Activated CD8-positive, alpha-beta memory T cell treated with anti-CD3 and anti-CD28 coated beads, Interleukin-2, amount 50 U/mL, for 24 hours (primary cell): ENCODE data around the gene ANTXR2.
"Not testable (repeated sequence)": the region's sequence is repeated elsewhere in the genome, so short reads cannot be mapped to it uniquely, and the experiment has no call there.

Experiments
- DNase-seq: peaks from one replicate; pipeline ENCODE4 v3.0.0-alpha.2; 2020; ENCODE audit errors: extremely low read depth

ANTXR2 gene

GRCh38 chr4:79918292-79918691 is 154.7 kb downstream of the ANTXR2 start:
- no peak for DNase-seq

DNA sequence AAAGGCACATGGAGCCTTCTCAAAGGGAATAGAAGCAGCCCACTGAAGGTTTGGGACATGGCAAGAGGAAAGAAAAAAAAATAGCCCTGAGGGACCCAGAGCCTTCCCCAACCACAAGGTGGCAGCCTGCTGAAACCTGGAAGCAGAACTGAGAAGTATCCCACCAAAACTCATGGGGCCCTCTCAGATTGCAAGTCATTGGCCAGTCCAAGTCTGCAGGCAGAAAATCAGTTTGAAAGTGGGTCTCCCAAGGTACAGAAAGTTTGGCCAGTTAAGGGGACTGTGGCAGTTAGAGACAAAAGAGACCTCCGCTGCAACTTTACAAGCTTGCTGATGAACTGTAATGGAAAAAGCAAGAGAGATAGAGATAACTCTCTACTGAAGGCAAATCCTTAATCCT is 155.8 kb downstream of the ANTXR2 start:
- no peak for DNase-seq

DNA sequence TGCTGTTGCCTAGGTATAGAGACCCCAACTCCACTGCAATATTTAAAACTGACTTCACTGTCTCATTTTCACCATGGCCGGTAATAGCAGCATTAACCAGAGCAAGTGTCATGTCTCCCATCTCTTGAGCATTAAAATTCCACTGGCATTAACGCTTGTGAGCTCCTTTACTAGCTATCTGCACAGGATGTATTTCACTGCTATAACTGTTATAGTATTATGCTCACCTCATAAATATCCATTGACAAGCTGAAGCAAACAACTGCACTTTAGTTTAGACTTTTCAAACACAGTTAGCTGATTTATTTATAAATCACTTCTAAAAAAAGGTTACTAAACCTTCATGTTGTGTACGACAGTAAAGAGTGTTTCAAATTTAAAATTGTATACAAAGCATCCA is 157.8 kb downstream of the ANTXR2 start:
- no peak for DNase-seq

GRCh38 chr4:79913581-79913980 is 159.4 kb downstream of the ANTXR2 start:
- no peak for DNase-seq

DNA sequence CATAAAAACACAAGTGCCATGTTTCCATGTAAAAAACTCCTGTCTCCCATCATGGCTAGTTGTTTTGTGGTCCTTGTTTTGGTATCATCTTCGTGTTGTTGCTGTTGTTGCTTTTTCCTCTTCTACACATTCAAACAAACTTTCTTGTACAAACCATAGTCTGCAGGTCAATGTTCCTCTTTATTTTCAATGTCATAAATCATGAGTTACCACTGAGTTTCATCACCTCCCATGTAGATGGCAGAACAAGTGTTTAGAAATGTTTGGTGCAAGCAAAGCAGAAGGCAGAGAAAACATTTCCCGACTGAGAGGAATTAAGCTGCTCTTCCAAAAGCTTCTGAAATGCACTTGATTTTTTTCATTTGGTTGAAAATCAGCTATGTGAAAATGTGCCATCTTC is 166.0 kb downstream of the ANTXR2 start:
- no peak for DNase-seq

- no peak for DNase-seq
Measured at GRCh38 chr4:79906303-79906702, 166.7 kb downstream of the ANTXR2 start.

DNA sequence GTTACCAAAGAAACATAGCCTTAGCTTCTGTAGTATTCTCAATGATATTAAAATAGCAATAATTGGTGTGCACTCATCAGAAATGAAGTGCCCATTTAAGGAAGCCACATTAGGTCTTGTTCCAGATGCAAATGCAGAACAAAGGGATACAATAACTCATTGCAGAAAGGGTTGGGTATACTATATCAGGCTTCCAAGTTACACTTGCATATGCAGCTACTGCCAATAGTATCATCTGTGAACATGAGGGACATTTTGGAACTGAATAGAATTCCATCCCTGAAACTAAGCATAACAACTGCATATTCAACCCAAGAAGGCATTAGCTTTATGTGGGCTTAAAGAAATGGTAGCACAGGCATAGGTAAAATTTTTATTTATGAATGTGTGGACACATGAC is 167.8 kb downstream of the ANTXR2 start:
- no peak for DNase-seq

GRCh38 chr4:79904331-79904730 is 168.7 kb downstream of the ANTXR2 start:
- DNase-seq = no peak

- no peak for DNase-seq
Measured at GRCh38 chr4:79900182-79900581, 172.8 kb downstream of the ANTXR2 start.

GRCh38 chr4:79899481-79899880 is 173.5 kb downstream of the ANTXR2 start:
- no peak for DNase-seq

DNA sequence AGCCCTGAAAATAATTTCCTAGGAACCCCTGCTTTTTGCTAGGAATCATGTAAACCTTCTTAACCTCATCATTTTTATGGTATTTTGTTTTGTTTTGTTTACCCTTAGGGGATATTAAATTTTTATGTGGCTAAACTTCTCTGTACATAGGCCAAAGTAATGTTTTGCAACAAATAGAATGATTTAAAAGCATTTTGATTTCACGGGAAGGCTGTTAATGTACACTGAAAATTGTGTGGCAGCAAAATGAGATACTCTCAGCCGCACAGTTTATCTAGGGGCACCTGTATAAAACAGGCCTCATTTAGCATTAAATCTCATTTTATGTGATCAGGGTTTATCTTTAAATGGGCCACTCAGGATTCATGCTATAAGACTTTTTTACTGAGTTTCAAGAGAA is 175.0 kb downstream of the ANTXR2 start:
- no peak for DNase-seq

DNA sequence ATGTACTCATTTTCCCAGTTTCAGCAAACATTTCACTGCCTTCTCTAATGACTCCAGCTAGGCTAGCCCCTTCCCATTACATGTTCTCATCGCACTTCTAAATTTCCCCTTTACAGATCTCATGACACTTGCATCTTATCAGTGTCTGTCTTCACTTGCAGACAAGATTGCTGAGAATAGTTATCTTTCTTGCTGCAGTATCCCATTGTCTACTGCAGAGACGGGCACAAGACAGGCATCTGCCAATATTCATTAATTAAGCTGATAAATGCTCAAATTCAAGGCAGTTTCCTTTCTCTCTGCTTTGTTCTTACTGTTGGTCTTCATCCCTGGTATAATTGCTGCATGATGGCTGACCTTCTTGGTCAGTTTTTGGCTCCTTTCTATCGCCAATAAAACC is 175.9 kb downstream of the ANTXR2 start:
- DNase-seq = no peak

DNA sequence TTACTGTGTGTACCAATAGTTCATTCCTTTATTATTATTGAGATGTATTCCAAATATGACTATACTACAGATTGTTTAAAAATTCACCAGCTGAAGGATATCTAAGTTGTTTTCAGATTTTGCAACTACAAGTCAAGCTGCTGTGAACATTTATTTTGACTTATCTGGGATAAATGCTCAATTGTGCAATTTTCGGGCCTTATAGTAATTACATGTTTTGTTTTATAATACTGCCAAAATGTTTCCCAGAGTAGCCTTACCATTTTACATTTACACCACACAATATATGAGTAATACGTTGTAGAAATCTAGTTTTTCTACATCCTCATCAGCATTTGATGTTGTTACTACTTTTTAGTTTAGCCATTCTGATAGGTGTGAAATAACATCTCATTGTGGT is 179.6 kb downstream of the ANTXR2 start:
- no peak for DNase-seq

GRCh38 chr4:79889026-79889425 is 184.0 kb downstream of the ANTXR2 start:
- not testable (repeated sequence) for DNase-seq

- no peak for DNase-seq
Measured at GRCh38 chr4:79886557-79886956, 186.5 kb downstream of the ANTXR2 start.

GRCh38 chr4:79886021-79886420 is 187.0 kb downstream of the ANTXR2 start:
- no peak for DNase-seq

DNA sequence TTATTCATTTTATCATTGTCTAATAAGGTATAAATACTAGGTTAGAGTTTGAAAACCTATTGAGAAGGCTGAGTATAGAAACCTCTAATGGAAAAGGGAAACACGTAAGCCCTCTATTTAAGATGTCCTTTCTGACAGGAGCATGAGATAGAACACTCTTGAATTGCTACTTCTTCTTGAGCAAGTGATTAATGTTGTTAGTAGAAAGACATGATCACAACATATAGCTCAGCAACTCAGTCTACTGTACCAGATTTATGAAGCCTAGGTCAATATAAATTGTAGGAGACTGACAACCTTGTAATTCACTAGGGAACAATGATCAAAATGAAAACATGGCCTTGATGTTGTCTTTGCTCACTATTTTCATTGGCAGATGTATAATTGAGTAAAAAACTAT is 189.7 kb downstream of the ANTXR2 start:
- DNase-seq = no peak

DNA sequence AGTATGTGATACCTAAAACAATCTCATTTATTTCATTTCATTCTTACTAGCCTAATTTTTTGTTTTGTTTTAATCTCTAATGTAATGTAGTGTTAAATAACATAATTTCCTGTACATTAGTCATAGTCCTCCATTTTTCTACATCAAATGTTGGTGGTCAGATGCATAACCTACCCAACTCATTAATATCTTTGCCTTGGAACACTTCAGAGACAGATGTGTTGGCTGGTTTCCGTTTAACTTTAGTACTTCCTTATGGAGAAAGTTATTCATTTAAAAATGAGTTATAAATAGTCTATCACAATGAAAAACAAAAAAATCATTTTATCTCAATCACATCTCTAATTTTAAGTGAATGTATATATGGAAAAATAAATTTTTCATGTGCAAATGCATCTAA is 190.2 kb downstream of the ANTXR2 start:
- DNase-seq = no peak

DNA sequence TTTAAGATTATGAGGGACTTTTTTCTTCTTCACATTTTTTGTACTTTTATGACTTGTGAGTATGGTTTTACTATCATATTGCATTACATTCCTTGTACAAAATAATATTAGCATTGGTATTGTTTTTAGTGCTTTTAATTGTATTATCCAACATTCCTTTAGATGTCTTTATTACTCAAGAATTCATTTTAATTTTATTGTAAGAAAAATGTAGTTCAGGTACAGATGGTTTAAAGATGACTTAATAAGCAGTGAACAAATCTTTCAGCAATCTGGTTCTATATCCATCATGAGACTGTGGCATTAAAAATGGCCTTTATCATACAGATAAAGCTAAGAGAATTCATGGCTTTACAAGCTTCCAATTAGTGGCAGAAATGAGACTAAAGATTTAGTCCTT is 191.6 kb downstream of the ANTXR2 start:
- no peak for DNase-seq

GRCh38 chr4:79877511-79877910 is 195.5 kb downstream of the ANTXR2 start:
- DNase-seq = no peak

DNA sequence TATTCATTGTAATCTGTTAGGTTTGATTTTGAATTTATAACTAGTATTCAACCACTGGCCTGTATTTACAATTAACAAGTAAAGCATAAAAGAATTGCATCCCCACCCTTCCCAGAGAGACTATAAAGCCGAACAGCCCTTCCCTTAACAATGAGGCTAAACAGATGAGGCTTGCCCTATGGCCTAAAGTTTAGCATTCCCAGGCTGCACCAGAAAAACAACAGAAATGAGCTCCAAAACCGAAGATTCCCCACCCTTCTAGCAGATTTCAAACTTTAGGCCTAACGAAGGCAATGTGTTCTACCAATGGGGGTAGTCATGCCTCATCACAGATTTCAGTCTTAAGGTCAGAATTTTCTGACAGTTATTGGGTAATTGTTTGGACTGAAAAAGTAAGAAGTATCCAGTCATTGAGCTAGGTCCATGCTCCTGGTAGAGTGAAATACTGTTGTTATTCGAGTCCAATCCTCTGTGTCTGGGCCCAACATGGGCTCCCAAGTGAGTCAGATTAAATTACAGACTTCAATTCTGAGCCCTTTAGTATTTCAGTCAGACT is 197.6 kb downstream of the ANTXR2 start:
- DNase-seq = no peak

- DNase-seq = no peak
Measured at GRCh38 chr4:79874197-79874596, 198.8 kb downstream of the ANTXR2 start.

DNA sequence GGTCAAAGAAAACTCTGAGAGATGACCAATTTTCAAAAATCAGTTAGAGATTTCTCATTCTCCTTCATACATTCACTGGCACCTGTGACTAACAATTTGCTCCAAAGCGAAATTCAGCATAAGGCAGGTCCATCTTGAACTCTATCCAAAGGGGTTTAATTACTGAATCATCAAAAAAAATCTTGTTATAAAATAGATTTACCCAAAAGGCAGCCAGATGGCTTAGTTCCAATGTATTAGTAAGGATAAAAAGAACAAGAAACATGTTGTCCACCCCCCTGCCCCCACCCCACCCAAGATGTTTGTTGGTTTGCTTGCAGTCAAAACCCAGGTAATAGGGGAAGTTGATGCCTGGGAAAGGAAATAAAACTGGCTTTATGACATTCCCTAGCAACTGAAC is 200.3 kb downstream of the ANTXR2 start:
- DNase-seq = no peak

DNA sequence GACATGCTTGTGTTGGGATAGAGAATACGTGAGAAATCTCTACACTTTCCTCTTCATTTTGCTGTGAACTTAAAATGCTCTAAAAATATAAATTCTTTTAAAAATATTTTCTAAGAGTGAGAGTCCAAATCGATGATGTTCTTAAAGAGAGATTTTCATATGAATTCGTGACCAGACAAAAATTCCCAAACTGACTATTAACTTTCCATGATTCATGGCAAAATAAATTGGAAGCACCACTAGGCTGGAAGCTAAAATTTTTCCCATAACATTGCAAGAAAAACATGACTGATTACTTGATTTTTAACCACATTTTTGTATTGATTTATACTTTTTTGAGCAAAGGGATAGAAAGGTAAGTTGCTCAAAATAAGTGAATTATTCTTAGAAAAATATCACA is 201.1 kb downstream of the ANTXR2 start:
- no peak for DNase-seq
